RCC 7860 (cell line): ENCODE results near the gene RHBDD2.
"Not testable (repeated sequence)": the region's sequence is repeated elsewhere in the genome, so short reads cannot be mapped to it uniquely, and the experiment has no call there.

Source experiments
- DNase-seq: peaks from one replicate; pipeline ENCODE4 v3.0.0-alpha.2; 2015; ENCODE audit warnings: low spot score
- FAIRE-seq: peaks from 2 replicates; lab custom pipeline; 2012; peaks lifted over from hg19 to GRCh38; lab: Jason Lieb, UNC

RHBDD2 gene

DNA sequence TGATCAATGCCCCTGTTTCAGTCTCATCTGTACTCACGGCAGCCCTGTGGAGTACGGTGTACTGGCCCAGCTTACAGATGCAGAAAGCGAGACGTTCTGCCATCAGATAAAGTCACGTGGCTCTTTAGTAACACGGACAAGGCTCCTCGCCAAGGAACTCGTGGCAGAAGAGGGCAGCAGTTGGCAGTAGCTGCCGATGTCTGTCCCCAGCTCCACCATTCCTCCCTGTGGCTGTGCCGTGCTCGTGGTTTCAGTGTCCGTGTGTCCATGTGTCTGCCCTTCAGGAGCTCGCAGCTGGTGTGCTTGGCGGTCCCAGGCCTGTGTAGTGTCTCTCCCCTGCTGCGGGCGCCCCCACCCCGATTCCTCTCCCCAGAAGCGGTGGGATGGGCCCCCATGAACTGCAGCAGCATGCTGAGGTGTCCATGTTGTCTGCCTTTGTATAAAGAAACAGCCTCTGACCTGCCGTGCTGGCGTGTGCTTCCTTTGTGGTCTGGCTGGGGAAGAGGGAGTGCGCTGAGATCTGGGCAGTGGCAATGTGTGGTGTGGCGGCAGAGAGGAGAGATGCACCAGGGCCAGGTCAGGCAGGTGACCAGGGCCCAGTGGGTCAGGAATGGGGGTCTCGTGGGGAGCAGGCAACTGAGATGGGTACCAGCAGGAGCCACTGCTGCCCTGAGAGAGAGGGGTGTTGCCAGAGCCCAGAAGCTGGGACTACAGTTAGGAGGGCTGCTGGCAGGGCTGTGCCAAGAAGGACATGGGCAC lies 9.8 kb downstream of the RHBDD2 start:
- DNase-seq (no peak), FAIRE-seq (no peak)

DNA sequence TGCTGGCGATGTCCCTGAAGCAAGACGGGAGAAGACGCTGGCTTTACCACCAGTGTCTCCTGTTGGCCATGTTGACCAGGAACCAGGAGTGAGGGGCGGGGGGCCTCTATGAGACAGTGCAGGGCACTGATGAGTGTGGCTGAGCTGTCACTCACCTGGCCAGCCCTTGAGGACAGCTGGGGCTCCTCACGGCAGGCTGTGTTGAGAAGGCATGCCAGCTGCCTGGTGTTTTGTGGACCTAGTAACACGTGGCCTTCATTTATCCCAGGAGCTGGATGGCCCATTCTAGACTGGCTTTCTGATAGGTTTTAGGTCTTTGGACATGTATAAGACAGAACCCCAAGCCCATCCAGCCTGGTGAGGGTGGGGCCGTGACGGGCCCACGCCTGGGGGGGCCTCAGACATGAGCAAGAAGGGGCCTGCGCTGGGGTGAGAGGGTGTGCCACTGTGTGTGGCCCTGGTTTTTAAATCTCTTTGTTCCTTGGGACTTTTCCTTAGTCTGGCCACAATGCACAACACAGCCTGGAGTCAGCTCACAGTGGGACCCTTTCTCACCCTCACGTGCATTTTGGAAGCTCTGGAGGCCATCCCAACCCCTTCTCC lies 10.5 kb downstream of the RHBDD2 start:
- FAIRE-seq = no peak
- DNase-seq = no peak

DNA sequence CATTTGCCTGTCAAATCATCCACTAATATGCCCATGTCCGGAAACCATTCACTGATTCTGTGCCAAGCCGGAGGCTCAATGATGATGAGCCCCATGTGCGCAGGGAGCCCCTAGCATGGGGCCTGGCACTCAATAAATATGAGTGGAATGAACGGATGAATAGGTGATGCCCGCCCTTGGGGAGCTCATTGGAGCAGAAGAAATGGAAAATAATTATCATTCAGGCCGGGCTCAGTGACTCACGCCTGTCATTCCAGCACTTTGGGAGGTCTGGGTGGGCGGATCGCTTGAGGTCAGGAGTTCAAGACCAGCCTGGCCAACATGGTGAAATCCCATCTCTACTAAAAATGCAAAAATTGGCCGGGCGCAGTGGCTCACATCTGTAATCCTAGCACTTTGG lies 11.0 kb downstream of the RHBDD2 start:
- FAIRE-seq = no peak
- DNase-seq = peak; percentile 12

DNA sequence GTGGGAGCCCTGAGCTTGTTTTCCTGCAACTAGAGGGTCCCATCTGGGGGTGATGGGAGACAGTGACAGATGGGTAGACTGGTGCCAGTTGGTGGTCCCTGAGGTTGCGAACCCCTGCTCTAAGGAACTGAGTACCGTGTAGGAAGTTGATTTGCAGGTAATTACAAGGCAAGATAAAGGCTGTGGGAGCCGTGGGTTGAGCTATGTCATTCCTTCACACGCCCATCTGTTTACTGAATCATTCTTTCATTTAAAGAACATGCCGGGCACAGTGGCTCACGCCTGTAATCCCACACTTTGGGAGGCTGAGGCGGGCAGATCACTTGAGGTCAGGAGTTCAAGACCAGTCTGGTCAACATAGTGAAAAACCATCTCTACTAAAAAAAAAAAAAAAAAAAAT lies 12.4 kb downstream of the RHBDD2 start:
- not testable (repeated sequence) for DNase-seq, FAIRE-seq

DNA sequence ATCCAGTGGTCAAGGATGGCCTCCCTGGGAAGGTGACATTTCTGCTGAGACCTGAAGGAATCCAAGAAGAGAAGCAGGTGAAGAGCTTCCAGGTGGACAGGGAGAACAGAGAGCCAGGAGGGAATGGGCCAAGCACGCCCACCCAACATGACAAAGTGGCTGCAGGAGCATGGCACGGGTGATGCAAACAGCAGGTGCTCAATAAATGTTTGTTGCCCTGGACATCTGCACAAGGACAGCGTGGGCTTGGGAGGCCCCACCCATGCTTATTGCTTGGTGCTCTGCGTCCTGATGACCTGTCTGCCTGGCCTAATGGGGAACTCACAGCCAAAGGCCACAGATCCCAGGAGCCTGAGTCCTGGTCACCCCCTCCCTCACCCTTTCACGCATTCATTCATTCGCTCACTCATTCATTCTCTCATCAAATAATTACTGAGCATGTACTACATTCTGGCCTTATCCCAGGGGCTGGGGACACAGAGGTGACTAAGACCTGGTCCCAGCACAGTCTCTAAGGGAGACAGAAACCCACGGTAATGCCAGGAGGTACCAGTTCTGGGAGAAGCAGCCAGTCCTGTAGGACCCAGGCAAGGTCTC lies 13.1 kb downstream of the RHBDD2 start:
- FAIRE-seq (no peak), DNase-seq (no peak)

DNA sequence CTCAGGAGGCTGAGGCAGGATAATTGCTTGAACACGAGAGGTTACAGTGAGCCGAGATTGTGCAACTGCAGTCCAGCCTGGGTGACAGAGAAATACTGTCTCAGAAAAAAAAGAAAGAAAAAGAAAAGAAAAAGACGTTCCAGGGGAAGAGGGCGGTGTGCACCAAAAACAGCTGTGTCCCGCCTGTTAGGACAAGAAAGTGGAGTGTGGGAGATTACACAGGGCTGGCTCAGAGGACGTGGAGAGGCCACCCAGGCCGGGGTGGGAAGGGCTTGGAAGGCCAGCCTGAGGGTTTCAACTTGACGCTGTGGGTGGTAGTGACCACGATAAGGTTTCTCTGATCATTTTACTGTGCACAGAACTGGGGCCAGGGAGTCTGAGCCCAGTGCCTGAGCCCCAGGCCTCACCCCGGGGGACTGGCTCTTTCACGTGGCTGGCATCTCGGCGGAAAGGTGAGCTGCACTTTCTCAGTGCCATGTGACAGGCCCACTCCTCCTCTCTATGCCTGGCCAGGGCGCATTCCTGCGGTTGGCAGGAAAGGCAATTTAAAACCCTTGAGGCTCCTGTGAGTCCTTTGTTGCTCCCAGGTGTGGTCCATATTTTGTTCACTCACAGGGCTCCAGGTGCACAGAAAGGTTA lies 13.9 kb downstream of the RHBDD2 start:
- DNase-seq (no peak), FAIRE-seq (no peak)

DNA sequence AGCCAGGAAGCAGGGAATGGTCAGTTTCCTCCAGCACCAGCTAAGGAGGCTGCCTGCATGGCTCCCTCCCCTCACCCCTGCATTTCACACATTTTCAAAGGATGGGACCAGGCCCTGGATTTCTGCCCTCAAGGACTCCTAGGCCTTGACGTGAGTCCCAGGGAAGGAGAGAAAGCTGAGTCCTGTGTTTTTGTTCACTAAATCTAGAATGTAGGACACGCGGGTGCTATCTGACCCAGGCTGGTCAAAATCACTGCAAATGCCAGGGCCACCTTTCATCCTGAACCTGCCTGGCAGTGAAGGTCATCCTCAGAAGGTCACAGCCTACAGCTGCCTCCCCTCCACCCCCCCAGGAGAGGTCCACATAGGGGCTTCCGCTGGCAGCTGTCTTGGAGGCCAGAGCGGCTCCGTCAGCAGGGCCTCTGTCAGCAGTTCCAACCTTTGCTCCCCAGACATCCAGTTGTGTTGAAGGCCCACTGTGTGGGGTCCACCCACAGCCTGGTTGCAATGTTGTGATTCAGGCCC lies 18.0 kb downstream of the RHBDD2 start:
- FAIRE-seq (no peak), DNase-seq (no peak)

DNA sequence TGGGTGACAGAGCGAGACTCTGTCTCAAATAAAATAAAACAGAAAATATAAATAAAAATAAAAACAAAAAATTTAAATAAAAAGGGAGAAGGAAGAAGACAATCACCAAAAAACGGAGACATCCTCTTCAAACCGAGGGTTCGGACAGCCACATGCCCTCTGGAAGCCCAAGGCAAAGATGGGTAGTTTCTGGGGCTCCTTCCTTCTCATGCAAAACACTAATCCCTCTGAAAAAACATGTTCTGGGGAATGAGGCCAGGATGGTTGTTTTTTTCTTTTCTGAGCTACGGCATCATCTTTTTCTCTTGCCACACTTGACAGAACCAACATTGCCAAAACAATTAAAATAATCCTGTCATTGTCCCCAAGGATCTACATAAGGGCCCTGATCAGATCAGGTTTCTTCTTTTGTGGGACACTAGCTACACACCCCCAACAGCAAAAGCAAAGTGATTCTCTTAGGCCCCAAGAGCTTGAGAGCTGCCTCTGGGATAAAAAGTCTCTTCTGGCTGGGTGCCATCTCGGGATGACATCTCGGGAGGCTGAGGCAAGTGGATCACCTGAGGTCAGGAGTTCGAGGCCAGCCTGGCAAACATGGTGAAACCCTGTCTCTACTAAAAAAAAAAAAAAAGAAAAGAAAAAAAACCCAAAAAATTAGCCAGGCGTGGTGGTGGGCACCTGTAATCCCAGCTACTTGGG lies 21.9 kb downstream of the RHBDD2 start:
- no peak for DNase-seq
- FAIRE-seq = no peak

DNA sequence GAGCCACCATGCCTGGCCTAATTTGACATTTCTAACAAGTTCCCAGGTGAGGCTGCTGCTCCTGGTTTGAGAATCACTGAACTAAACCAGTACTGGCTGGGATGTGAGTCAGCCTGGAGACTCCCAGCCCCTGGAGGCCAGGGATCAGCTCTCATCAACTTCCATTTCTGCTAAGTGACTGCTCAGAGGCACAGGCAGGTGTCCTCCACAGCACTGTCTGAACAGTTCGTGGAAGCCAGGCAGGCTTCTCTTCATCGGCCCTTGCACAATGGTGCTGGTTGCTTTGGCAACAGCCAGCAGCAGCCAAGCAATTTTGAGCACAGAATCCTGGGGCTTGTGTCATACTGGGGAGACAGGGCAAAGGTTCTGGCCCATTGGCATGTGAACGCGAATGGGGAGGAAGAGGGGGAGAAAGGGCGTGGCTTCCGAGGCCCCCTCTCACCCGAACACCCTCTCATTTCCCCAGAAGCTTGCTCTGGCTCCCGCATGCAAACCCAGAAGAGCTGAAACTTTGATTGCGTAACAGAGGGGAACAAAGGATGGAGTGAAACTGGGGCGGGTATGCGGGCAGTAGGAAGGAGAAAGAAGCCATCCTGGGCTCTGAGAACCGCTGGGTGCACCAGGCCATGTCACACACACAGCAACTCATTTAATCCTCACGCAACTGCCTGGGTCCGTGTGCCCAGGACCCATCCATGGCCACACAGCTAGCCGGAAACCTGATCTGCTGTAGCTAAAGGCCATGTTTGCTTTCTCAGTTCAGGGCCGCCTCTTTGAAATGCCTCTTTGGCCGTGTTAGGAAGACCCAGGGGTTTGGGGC lies 27.2 kb downstream of the RHBDD2 start:
- FAIRE-seq = no peak
- DNase-seq = peak; percentile 41

DNA sequence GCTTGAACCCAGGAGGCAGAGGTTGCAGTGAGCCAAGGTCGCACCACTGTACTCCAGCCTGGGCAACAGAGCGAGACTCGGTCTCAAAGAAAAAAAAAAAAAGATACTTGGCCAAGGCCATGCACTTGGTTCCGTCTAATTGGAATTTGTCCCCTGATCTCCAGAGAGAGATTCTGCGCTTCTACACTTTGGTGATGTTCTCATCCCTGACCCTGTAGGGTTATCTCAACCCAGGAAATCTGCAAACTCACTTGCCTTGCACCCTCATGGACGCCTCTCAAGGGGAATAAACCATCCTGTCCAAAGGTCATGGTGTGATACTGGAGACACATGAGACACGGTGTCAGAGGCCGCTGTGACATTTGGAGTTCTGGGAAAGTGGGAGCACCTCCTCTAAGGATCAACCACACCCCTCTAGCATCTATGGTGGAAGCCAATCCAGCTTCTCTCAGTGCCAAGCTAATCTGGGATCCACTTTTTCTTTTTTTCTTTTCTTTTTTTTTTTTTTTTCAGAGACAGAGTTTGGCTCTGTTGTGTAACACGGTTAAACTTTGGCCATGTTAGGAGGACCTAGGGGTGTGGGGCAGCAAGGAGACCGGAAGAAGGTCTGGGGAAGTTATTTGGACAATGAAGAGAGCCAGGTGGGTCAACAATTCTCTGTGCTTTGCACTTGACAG lies 28.3 kb downstream of the RHBDD2 start:
- DNase-seq (no peak), FAIRE-seq (no peak)

DNA sequence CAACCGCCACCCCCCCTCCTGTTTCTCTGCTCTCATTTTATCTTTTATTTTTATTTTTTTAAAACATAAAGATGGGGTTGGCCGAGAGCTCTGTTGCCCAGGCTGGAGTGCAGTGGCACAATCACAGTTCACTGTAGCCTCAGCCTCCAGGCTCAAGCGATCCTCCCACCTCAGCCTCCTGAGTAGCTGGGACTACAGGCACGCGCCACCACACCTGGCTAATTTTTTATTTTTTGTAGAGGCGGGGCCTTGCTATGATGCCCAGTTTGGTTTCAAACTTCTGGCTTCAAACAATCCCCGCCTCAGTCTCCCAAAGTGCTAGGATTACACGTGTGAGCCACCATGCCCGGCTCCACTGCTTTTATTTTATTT lies 28.8 kb downstream of the RHBDD2 start:
- not testable (repeated sequence) for FAIRE-seq, DNase-seq

DNA sequence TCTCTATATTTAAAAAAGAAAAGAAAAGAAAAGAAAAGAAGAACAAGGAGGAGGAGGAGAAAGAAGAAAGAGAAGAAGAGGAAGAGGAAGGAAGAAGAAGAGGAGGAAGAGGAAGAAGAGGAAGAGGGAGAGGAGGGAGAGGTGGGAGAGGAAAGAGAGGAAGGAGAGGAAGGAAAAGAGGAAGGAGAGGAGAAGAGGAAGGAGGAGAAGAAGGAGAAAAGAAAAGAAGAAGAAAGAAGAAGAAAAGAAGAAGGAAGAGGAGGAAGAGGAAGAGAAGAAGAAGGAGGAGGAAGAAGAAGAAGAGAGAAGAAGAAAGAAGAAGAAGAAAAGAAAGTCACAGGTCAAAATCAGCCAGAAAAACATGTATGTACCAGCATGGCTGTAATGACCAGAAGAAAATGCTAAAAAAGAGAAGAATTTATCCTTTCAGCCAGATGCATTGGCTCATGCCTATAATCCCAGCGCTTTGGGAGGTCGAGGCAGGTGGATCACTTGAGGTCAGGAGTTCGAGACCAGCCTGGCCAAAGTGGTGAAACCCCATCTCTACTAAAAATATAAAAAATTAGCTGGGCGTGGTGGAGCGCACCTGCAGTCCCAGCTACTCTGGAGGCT lies 30.8 kb downstream of the RHBDD2 start:
- FAIRE-seq (no peak), DNase-seq (no peak)

DNA sequence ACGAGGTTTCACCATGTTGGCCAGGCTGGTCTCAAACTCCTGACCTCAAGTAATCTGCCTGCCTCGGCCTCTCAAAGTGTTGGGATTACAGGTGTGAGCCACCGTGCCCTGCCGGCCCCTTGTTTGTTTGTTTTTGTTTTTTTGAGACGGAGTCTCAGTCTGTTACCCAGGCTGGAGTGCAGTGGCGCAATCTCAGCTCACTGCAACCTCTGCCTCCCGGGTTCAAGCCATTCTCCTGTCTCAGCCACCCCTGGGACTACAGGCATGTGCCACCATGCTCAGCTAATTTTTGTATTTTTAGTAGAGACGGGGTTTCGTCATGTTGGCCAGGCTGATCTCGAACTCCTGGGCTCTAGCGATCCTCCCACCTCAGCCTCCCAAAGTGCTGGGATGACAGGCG lies 32.4 kb downstream of the RHBDD2 start:
- not testable (repeated sequence) for FAIRE-seq, DNase-seq

DNA sequence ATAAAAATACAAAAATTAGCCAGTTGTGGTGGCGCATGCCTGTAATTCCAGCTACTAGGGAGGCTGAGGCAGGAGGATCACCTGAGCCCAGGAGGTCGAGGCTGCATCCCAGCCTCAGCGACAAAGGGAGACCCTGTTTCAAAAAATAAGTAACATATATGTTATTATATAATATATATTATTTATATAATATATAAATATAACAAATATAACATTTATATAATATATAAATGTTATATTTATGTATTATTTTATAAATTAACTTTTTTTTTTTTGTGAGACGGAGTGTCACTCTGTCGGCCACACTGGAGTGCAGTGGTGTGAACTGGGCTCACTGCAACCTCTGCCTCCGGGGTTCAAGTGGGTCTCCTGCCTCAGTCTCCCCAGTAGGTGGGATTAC lies 34.6 kb downstream of the RHBDD2 start:
- FAIRE-seq (no peak), DNase-seq (no peak)

DNA sequence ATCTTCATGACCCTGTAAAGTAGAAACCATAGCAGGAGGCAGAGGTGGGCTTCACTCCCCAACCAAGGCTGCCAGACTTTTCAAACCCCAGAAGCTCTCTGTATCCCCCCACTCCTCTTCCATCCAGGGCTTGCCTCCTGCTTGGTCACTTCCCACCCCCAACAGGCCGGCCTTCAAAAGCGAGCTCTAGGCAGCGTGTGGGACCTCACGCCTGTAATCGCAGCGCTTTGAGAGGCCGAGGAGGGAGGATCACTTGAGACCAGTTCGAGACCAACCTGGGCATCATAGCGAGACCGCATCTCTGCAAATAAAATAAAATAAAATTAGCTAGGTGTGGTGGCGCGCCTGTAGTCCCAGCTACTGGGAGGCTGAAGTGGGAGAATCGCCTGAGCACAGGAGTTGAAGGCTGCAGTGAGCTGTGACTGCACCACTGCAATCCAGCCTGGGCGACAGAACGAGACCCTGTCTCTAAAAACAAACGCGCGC lies 35.4 kb downstream of the RHBDD2 start:
- FAIRE-seq = no peak
- no peak for DNase-seq

DNA sequence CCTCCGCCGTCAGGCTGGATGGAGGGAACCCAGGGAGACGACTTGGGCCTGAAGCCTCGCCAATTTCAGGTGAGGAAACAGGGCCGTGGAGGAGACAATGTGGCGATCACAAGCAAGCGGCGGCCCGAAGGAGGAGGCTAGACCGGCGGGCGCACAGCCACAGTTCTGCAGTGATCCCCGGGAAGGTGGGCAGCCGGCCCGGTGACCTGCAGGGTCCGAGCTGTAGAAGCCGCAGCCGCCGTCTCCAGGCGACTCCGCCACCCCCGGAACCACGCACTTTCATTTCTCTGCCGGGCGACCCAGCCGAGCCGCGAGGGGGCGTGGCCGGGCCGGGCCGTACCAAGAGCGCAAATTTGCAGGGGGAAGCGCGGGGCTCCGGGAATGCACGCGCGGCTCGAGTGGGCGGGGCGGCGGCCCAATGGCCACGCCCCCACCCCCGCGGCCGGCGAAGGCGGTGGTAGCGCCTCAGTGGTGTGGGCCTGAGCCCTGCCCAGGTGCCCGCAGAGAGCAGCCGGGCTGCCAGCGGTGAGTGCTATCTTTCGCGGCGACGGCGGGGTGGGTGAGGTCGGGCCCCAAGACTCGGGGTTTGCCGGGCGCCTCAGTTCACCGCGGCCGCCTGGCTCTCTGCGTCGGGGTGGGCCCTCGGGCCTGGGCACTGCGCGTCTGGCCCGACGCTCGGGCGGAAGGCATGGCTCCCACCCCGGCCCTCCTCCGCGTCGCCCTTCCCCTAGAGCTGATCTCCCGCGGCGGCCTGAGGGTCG lies 36.0 kb downstream of the RHBDD2 start, which contains the start of gene POR:
TSS of gene POR (plus strand) at position 501 of the 761 bp plus-strand sequence. CDS start 38,847 bp downstream, outside the sequence.
- DNase-seq (peak; percentile 89), FAIRE-seq (no peak)

DNA sequence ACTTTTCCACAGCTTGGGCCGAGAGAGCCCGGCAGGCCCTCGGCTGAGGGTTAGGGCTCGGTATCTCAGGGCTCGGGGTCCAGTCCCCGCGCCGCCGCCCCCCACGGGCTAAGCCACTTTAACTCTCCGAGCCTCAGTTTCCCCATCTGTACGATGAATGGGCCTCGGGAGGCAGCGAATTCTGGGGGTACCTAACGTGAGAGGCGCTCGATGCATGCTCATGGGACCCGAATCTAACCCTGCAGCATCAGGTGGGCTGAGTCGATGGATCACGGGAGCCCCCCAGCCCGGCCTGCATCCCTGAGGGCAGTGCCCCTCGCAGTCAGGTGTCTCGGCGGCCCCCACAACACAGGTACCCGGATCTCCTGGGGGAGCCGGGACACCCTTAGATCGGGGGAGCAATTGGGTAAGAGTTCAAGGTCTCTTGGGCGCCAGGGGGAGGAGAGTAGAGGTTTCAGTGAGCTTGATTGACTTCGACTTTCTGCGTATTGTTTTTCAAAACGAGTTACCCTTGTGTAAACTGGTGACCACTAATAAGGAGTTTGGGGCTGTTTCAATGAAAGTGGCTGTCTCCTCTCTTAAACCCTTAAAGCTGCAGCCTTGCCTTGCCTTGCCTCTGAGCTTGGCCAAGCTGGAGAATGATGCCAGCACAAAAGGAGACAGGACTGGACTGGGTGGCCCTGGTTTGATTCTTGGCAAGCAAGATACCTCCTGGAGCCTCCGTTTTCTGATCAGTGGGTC lies 36.8 kb downstream of the RHBDD2 start:
- DNase-seq = no peak

More for the DNA sequence above, 36.8 kb downstream of the RHBDD2 start:
- FAIRE-seq = no peak
